ENCODE results near the gene MYCBP2. TPM values are rescaled to one million over a fixed set of nuclear protein-coding genes. Genes with fewer than 3 reads are reported as not detected.
"Not testable (repeated sequence)": the region's sequence is repeated elsewhere in the genome, so short reads cannot be mapped to it uniquely, and the experiment has no call there.

The MYCBP2 gene
- total and polyA plus RNA-seq, 3 donors from 2014 or later, result 69.8 to 195 (median 188) TPM

DNA sequence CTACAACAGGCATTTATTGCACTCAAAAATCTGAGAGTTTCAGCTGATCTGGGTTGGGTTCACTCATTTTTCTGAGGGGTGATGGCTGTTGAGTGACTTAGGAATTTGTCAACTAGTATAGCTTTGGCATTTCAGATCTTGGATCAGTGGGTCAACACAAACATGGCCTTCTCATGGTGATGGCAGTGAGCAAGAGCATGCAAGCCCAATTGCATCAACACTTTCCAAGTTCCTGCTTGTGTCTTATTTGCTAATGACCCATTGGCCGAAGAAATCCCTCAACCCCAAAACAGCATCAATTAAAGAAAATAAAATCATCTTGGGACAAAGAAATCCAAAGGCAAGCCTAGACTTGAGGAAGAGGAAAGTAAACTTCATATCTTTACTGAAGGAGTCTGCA is 23.9 kb upstream of the MYCBP2 start:
- Histone ChIP-seq H3K36me3 (ENCODE audit: low read depth, missing control alignments) (no peaks in the 10 kb centered on the region), H3K27ac (no peak overlapping the region), H3K27me3 (no peaks in the 10 kb centered on the region), H3K4me1 (no peaks in the 10 kb centered on the region), H3K9me3 (no peaks in the 10 kb centered on the region), H3K4me3 (no peak overlapping the region)
- intact Hi-C loops (cut with DNase I; ENCODE audit: low total_unique reads), result no loop called here
- 91 to 97% methylated on average over 1 of the region's 1 CpG for WGBS, 2 donors
- no peak for TF ChIP-seq POLR2A (IDR thresholded peaks at IDR 0.05)
- TF ChIP-seq, protein P1, sequence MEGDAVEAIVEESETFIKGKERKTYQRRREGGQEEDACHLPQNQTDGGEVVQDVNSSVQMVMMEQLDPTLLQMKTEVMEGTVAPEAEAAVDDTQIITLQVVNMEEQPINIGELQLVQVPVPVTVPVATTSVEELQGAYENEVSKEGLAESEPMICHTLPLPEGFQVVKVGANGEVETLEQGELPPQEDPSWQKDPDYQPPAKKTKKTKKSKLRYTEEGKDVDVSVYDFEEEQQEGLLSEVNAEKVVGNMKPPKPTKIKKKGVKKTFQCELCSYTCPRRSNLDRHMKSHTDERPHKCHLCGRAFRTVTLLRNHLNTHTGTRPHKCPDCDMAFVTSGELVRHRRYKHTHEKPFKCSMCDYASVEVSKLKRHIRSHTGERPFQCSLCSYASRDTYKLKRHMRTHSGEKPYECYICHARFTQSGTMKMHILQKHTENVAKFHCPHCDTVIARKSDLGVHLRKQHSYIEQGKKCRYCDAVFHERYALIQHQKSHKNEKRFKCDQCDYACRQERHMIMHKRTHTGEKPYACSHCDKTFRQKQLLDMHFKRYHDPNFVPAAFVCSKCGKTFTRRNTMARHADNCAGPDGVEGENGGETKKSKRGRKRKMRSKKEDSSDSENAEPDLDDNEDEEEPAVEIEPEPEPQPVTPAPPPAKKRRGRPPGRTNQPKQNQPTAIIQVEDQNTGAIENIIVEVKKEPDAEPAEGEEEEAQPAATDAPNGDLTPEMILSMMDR (IDR thresholded peaks at IDR 0.05), result no peak
- DNase-seq, result no peak

DNA sequence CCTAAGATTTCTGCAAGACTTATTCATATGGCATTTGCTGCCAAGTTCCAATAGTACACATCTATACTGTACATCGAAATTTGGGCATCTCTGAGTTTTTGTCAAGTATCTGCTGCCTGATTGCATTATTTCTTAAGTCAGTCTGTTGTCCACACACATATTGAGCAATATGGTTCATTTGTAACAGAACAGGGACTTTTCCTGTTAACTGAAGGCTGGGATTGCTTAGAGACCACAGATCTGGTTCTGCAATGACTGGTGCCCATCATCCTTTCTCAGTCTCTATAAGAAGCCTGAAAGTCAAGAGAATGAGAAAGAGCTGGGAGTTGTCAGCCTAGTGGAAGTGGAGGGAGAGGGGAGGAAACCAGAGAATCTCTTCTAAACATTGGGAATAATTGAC is 22.5 kb upstream of the MYCBP2 start:
- no peak for DNase-seq
- no peaks in the 10 kb centered on the region for H3K4me1 ChIP-seq
- no peaks in the 10 kb centered on the region for H3K27me3 ChIP-seq
- no peaks in the 10 kb centered on the region for H3K9me3 ChIP-seq
- WGBS, 2 donors, result 80 to 90% methylated on average over 1 of the region's 1 CpG
- intact Hi-C loops (cut with DNase I; ENCODE audit: low total_unique reads), result no loop called here
- H3K4me3 ChIP-seq, result no peak overlapping the region
- TF ChIP-seq, protein P1 (IDR thresholded peaks at IDR 0.05), result no peak
- no peak for TF ChIP-seq POLR2A (IDR thresholded peaks at IDR 0.05)
- H3K27ac ChIP-seq, result no peak overlapping the region
- no peaks in the 10 kb centered on the region for H3K36me3 ChIP-seq (ENCODE audit: low read depth, missing control alignments)

DNA sequence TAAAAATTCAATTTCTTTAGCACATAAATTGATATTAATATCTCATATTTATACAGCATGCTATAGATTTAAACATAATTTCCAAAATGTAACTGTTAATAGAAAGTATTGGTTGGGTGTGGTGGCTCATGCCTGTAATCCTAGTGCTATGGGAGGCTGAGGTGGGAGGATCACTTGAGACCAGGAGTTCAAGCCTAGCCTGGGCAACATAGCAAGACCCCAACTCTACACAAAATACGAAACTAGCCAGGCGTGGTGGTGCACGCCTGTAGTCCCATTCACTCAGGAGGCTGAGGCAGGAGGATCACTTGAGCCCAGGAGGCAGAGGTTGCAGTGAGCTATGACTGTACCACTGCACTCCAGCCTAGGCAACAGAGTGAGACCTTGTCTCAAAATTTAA is 20.5 kb upstream of the MYCBP2 start:
- H3K4me1 ChIP-seq; H3K36me3 ChIP-seq (ENCODE audit: low read depth, missing control alignments); H3K4me3 ChIP-seq; H3K27me3 ChIP-seq; H3K27ac ChIP-seq; intact Hi-C loops (cut with DNase I; ENCODE audit: low total_unique reads); DNase-seq; H3K9me3 ChIP-seq: not testable (repeated sequence)
- WGBS, 2 donors, result 97 to 100% methylated on average over 3 of the region's 3 CpGs

DNA sequence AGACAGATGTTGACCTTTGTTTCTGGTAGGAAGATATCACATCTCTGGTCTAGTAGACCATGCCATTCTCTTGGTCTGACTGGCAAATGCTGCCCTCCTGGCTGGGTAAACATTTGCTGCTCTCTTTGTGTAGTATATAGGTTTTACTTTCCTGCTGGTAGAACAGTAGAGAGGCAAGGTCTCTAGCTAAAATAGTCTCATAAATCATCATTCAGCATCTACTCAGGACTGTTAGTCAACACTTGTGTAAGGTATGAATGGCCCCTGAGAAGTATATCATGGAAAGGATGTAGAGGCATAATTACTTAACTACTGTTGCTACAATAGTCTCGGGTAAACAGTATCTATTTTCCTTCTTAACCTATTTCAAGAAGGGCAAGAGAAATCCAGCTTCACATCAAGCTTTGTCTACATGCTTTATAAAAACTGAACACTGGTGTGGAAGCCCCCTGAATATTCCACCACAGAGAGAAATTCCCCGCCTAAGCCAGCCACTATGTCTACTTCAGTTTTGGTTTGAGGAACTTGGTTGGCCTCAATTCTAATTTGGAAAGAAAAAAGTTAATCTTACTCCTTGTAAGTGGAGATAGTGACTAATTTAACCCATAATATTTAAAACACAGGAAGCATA is 18.4 kb upstream of the MYCBP2 start:
- 76 to 83% methylated on average over 2 of the region's 2 CpGs for WGBS, 2 donors

DNA sequence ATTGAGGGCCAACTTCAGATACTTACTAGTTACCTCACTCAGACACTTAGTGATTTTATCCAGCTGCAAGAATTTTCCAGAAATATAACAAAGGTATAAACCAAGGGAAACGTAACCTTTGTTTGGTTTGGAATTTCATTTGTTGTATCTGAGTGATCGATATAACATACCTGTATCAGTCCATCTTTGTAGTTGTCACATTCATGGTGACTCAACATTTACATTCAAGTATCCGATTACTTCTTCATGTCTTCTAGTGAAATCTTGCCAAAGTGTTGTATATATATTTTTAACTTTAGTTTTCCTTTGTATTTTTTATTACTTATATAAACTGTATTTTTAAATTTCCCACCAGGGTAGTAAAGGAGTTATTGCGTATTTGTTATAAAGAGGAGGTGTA is 16.9 kb upstream of the MYCBP2 start:
- H3K4me3 ChIP-seq, result no peak overlapping the region
- intact Hi-C loops (cut with DNase I; ENCODE audit: low total_unique reads), result no loop called here
- H3K9me3 ChIP-seq, result no peaks in the 10 kb centered on the region
- no peaks in the 10 kb centered on the region for H3K4me1 ChIP-seq
- no peaks in the 10 kb centered on the region for H3K36me3 ChIP-seq (ENCODE audit: low read depth, missing control alignments)
- TF ChIP-seq POLR2A (IDR thresholded peaks at IDR 0.05), result no peak
- TF ChIP-seq, protein P1 (IDR thresholded peaks at IDR 0.05), result no peak
- 95 to 96% methylated on average over 4 of the region's 4 CpGs for WGBS, 2 donors
- H3K27me3 ChIP-seq, result no peaks in the 10 kb centered on the region
- no peak overlapping the region for H3K27ac ChIP-seq
- DNase-seq, result no peak

More for the DNA sequence above, 18.4 kb upstream of the MYCBP2 start:
- TF ChIP-seq, protein P1 (IDR thresholded peaks at IDR 0.05), result no peak
- no peak for TF ChIP-seq POLR2A (IDR thresholded peaks at IDR 0.05)
- no peaks in the 10 kb centered on the region for H3K36me3 ChIP-seq (ENCODE audit: low read depth, missing control alignments)
- H3K9me3 ChIP-seq, result no peaks in the 10 kb centered on the region
- H3K27me3 ChIP-seq, result no peaks in the 10 kb centered on the region
- H3K4me3 ChIP-seq, result no peak overlapping the region
- no peak overlapping the region for H3K27ac ChIP-seq
- intact Hi-C loops (cut with DNase I; ENCODE audit: low total_unique reads), result no loop called here
- no peak for DNase-seq
- H3K4me1 ChIP-seq, result no peaks in the 10 kb centered on the region
